Hematopoietic multipotent progenitor cell treated with erythropoietin and hydrocortisone succinate and interleukin-3 and kit ligand, for 4 days (in vitro differentiated cells): ENCODE data around the gene ANKMY1.
"Not testable (repeated sequence)": the region's sequence is repeated elsewhere in the genome, so short reads cannot be mapped to it uniquely, and the experiment has no call there.

Experiments
- DNase-seq: peaks from one replicate; pipeline ENCODE4 v3.0.0-alpha.2; 2015

Gene ANKMY1

DNA sequence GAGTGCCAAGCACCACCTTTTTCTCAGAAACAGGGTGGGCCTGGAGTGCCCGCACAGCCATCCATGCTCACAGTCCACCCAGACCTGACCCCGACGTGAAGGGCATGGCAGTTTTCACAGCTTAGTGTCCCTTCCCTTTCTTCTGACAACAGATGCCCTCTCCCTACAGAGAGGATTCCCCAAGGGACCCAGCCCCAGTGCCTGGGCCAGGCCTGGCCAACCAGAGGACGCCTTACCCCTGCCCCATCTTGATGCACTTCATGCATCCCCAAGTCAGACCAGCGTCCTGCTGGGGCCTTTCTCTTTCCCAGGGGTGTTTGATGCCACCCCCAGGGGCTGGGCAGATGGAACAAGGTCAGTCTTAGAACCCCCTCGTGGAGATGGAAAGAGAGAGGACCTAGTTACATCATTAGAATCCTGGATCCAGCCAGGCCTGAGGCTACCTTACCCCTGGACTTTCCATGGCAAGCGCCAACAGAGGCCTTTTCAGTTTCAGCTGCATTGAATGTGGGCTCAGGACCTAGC is 3.8 kb downstream of the ANKMY1 start:
- DNase-seq = no peak

DNA sequence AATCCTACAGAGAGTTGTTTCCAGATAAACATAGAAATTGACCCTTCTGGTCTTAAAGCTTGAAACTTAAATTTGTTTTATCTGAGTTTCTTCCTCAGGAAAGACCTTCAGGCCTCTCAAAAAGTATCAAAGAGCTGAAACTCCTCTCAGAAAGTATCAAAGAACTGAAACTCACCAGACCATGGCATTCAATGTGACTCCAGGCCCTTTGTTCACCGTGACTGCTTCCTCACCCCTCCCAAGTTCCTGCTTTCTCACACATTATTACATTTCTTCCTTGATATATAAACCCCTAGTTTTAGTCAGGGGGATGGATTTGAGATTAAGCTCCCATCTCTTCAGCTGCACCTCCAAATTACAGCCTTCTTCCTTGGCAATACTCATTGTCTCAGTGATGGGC is 6.0 kb downstream of the ANKMY1 start:
- DNase-seq = no peak

DNA sequence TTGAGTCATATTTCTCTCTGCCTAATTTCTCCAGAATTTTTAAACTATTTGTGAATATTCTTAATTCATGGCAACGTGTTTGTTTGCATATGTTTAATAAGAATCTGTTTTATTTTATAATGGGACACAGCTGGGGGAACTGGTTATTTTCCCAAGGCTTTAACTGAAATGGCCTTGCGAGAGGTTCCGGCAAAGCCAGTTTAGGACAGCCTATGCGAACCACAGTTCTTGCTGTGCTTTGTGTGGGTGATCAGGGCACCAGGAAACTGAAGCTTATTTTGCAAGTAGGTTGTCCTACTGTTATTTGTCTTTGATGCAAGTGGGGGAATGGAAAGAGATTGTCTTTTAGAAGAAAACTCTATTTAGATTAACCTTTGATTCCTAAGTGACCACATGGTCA is 6.5 kb downstream of the ANKMY1 start:
- DNase-seq = no peak

DNA sequence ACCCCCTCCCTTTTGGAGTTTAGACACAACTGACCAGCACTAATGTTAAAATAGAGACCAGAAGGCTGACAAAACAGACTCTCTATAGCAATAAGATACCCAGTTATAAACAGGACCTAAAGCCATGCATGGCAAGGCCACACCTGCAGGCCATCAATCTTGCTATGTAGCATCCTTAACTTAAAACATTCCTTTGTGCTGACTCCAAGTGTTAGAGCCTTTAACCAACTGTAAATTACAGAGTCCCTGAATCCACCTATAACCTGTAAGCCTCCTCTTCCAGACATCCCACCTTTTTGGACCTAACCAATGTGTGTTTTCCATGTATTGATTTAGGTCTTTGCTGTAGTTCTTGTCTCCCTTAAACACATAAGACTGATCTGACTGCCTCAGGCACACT is 17.9 kb downstream of the ANKMY1 start:
- DNase-seq = no peak

GRCh38 chr2:240539101-240539500 is 18.7 kb downstream of the ANKMY1 start:
- not testable (repeated sequence) for DNase-seq

DNA sequence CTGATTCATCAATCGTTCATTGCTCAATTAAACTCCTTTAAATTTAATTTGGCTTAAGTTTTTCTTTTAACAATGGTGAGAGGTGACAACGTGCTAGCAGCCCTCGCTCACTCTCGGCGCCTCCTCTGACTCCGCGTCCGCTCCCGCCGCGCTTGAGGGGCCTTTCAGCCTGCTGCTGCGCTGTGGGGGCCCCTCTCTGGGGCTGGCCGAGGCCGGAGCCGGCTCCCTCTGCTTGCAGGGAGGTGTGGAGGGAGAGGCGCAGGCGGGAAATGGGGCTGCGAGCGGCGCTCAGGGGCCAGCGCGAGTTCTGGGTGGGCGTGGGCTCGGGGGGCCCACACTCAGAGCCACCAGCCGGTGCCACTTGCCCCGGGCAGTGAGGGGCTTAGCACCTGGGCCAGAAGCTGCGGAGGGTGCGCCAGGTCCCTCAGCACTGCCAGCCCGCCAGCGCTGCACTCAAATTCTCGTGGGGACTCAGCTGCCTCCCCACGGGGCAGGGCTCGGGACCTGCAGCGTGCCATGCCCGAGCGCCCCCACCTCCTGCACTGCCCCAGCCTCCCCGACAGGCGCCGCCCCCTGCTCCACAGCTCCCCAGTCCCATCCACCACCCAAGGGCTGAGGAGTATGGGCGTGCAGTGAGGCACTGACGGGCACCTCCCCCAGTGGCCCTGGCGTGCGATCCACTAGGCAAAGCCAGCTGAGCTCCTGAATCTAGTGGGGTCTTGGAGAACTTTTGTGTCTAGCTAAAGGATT is 19.6 kb downstream of the ANKMY1 start:
- no peak for DNase-seq

DNA sequence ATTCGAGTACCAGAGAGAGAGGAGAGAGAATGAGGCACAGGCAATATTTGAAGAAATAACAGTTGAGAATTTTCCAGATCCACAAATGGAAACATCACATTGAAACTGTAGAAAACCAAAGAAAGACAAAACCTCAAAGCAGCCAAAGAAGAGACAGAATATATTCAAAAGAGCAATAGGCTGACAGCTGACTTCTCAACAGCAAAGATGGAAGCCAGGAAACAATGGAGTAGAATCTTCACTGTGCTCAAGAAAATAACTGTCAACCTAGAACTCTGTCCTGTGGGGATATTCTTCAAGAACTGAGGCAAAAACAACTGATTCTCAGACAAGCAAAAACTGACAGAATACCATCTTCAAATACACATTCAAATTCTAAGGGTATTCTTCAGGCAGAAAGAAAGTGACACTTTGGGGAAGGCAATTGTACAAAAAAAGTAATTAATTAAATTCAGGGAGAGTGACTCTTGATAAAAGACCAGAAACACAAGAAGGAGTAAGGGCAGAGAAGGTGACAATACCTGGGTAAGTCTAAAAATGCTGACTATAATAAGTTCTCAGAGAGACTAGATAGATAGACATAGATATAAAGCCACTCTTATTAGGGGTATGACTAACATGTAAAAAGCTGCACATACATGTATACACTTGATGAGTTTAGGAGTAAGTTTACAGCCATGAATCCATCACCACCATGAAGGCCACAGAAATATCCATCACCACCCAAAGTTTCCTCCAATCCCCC is 25.6 kb downstream of the ANKMY1 start:
- DNase-seq = peak; percentile 28

GRCh38 chr2:240531038-240531437 is 26.8 kb downstream of the ANKMY1 start:
- no peak for DNase-seq

DNA sequence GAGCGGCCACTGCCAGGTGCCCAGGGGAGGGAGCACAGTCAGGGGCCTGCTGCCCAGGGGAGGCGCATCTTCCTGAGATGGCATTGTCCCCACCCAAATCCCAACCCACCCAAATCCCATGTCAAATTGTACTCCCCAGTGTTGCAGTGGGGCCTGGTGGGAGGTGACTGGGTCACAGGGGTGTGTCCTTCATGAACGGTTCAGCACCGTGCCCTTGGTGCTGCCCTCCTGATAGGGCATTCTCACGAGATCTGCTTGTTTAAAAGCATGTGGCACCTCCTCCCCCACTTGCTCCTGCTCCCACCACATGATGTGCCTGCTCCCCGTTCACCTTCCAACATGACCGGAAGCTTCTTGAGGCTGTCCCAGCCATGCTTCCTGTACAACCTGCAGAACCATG is 27.6 kb downstream of the ANKMY1 start:
- DNase-seq = no peak

DNA sequence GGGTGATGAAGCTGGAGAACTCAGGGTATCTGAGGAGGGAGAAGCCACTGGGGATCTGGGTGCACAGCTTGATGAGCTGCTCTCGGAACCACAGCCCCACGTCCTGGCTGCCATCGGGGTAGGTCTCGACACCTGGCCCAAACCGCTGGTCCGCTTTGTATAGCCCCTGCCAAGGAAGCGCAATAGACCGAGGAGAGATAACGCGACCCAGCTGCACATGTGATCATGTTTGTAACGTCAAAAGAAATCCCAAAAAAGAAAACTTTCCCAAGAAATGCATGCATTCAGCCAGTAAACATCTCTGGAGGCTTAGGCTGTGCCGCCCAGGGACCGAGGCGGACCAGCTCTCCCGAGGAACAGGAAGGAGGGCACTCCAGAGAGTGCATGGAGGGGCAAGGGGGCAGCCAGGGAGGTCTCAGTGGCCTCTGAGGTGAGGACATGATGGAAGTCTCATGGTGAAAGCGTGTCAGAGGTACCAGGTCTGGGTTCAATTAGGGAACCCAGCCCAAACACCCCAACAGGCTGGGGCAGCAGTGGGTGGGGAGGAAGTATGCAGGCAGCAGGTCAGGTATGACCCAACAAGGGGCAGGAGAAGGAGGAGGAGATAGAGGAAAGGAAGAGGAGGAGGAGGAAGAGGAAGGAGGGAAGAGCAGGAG is 28.3 kb downstream of the ANKMY1 start:
- DNase-seq = no peak

DNA sequence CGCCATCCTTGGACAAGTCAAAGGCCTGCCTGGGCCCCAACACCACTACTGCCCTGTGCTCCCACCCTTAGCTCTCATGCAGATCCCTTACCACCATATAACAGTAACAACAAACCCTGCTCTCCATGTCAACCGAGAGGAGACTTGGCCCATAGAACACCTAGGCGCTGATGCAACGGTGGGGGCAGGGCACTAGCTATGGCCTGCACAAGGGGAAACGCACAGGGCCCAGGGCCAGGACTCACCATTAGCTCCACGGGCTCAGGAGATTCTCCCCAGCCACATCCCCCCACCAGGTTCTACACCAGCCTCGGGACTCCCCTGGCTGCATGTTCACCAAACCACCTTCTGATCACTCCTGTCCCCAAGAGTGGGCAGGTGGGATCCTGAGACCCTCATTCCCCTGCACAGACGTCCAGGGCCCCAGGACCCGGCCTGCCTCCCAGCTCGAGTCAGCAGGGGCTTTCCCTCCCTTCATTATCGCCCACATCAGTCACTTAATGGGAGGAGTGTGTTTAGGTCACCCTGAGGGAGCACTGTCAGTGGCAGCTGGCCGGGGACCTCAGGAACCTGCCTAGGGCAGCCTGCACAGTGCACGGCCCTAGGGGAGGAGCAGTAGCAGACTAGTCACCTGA is 29.3 kb downstream of the ANKMY1 start:
- DNase-seq = no peak

GRCh38 chr2:240527153-240527750 is 30.5 kb downstream of the ANKMY1 start:
- no peak for DNase-seq

- DNase-seq = no peak
Measured at GRCh38 chr2:240526521-240526920, 31.3 kb downstream of the ANKMY1 start.

- no peak for DNase-seq
Measured at GRCh38 chr2:240525802-240526201, 32.0 kb downstream of the ANKMY1 start.

GRCh38 chr2:240524963-240525718 is 32.6 kb downstream of the ANKMY1 start:
- peak; percentile 51 for DNase-seq

GRCh38 chr2:240523451-240524281 is 34.1 kb downstream of the ANKMY1 start:
- DNase-seq = no peak

DNA sequence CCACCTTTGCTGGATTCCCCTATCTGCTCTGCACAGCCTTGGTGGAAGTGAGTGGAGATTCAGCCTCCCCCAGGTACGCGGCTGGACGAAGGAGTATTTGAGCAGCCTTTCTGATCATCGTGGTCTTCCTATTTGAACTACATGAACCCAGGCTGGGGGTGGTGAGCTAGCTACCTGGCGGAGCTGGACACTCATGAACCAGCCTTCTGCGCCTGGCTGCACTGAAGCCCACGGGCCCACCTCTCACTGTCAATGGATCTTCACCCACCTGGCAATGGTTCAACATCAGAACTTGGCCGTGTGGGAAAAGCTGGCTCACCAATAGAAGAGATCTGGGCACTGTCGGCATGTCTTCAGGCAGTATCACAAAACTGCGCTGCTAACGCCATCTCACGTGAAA is 35.4 kb downstream of the ANKMY1 start:
- DNase-seq = no peak

- DNase-seq = peak; percentile 13
Measured at GRCh38 chr2:240521885-240522284, 35.9 kb downstream of the ANKMY1 start.

- no peak for DNase-seq
Measured at GRCh38 chr2:240520974-240521350, 36.8 kb downstream of the ANKMY1 start.

DNA sequence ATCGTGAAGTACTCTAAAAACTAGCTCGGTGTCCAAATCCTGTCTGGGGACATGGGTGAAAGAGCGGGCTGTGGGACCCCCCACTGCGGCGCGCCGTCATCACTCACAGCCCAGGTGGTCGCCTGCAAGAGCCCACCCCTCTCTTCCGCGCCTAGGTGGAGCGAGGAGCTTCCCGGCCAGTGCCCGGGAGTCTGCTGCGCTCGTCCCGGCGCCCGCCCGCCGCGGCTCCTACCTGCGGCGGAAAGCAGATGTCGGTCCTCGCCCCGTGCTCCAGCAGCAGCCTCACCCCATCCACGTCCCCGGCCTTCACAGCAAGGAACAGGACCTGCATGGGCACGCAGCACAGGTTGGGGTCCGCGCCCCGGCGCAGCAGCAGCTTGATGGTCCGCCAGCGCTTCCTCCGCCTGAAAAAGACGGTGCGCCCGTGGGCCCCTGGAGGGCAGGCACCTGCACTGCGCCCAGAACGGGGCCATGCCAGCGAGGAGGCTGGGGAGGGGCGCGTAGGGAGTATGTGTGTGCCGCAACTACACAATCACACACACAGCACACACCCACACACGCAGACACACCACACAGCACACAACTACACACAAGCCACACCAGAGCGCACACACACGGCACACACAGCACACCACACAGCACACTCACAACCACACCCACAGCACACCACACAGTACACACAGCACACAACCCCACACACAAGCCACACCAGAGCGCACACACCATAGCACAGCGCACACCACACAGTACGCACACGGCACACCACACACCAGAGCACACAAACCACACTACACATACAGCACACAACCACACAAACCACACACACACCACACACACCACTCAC is 37.4 kb downstream of the ANKMY1 start:
- peak; percentile 27 for DNase-seq
